Gastrocnemius medialis (tissue), 4 donors: Measurements from ENCODE around the gene RNU7-1. TPM values are rescaled to one million over a fixed set of nuclear protein-coding genes. Genes with fewer than 3 reads are reported as not detected.

Experiments
- ATAC-seq, 2 donors: fragments of 150-250 bp; one replicate each; pipeline ENCODE4 v1.9.1; 2016
- DNase-seq, 2 donors: peaks; one replicate each; pipeline ENCODE4 v3.0.0-alpha.2; 2019
- H3K27ac ChIP-seq, 4 donors: fragments of 200-600 bp; sonication (generic); 1 replicate in 1 of 4; 2 replicates in 3 of 4; pipeline ENCODE4 v1.5.1; 2016 to 2018; ENCODE audit warnings: mild to moderate bottlenecking in 2 of 4, moderate library complexity in 1 of 4
- H3K27me3 ChIP-seq, 3 donors: fragments of 200-600 bp; sonication (generic) in 2 of 3; 1 replicate in 1 of 3; 2 replicates in 2 of 3; pipeline versions ENCODE4 v1.5.1 to v1.6.0; 2016 to 2019; ENCODE audit warnings: mild to moderate bottlenecking in 1 of 3, moderate library complexity in 1 of 3
- H3K36me3 ChIP-seq, 2 donors: fragments of 200-600 bp; sonication (generic) in 1 of 2; one replicate each; pipeline ENCODE4 v1.5.1; 2017 to 2018
- H3K4me1 ChIP-seq, 2 donors: fragments of 200-600 bp; sonication (generic) in 1 of 2; one replicate each; pipeline ENCODE4 v1.5.1; 2016 to 2017; ENCODE audit warnings: mild to moderate bottlenecking in 2 of 2
- H3K4me3 ChIP-seq, 4 donors: fragments of 200-600 bp; sonication (generic) in 3 of 4; 1 replicate in 1 of 4; 2 replicates in 3 of 4; pipeline ENCODE4 v1.5.1; 2016 to 2019; ENCODE audit warnings: mild to moderate bottlenecking in 2 of 4
- H3K9me3 ChIP-seq, 3 donors: fragments of 200-600 bp; sonication (generic) in 2 of 3; 1 replicate in 1 of 3; 2 replicates in 2 of 3; pipeline ENCODE4 v1.5.1; 2016 to 2019
- POLR2A ChIP-seq, 2 donors: fragments of 450-650 bp; IDR thresholded peaks; one replicate each; pipeline ENCODE4 v1.6.1; 2017; ENCODE audit warnings: antibody characterized with exemption in 2 of 2, mild to moderate bottlenecking in 2 of 2, moderate library complexity in 2 of 2
- in situ Hi-C, 4 donors: fragments of 200-750 bp; cut with MboI; loops; one replicate each; pipeline versions ENCODE4 v1.15.0 to v1.8.0; 2017; ENCODE audit warnings: low sequenced_read_pairs in 4 of 4
- intact Hi-C: fragments of 100-400 bp; cut with DNase I; formaldehyde crosslinking; loops from one replicate; pipeline ENCODE4 v1.15.1; 2023; ENCODE audit warnings: low total_unique reads
- total RNA-seq, 4 donors: library from RNA; depleted of rRNA; stranded (reverse); fragments of >200 nt; gene quantifications; one replicate each; pipeline versions ENCODE4 v1.1.0 to v1.2.3, GENCODE V29; 2016
- TF ChIP-seq, protein P1 (sequence below), 5 experiments: fragments of 450-650 bp in 3 of 5; fragments of 200-600 bp in 2 of 5; sonication (generic) in 2 of 5; IDR thresholded peaks in 4 of 5; conservative IDR thresholded peaks in 1 of 5; 1 replicate in 4 of 5; 2 replicates in 1 of 5; pipeline ENCODE4 v1.5.1; 2016 to 2019; ENCODE audit warnings: antibody characterized with exemption in 5 of 5, mild to moderate bottlenecking in 3 of 5, moderate library complexity in 3 of 5

The RNU7-1 gene
- total RNA-seq, 4 donors from 2014 or later, result not detected

DNA sequence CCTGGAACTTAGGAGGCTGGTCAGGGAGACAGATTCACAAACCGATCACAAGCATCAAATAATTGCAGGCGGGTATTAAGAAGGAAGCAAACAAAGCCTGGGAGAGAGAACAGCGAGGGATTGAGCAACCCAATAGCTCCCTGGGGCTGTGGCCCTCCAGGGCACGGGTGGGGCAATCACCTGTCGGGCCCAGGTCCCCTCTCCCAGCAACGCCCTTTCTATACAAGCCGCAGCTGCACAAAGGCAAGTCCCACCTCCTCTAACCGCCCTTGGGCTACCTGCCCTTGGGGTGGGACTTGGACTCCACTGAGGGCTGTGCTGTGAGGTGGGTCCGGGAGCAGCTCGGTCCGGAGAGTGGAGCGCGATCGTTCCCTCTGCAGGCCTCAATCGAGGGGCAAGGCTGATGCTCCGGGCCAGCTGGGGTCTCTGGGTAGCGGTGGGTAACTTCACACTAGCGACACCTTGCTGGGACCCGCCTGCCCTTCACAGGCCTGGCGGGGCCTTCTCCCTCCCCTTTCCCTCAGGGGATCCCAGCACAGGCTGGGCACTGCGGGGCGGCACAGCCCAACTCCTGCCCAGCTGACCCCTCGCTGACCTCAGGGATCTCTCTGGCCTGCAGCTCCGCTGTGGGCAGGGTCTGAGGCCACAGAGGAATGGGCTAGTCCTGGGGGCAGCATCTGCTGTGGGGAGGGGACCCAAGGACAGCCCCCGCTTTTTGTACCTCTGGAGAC lies 18.8 kb downstream of the RNU7-1 start:
- ATAC-seq (no peak), DNase-seq (peak in 1 of 2 donors; percentile 19)
- H3K36me3 ChIP-seq, result peaks cover 0 to 27% of the 10 kb centered on the region in 2 donors
- TF ChIP-seq, protein P1, sequence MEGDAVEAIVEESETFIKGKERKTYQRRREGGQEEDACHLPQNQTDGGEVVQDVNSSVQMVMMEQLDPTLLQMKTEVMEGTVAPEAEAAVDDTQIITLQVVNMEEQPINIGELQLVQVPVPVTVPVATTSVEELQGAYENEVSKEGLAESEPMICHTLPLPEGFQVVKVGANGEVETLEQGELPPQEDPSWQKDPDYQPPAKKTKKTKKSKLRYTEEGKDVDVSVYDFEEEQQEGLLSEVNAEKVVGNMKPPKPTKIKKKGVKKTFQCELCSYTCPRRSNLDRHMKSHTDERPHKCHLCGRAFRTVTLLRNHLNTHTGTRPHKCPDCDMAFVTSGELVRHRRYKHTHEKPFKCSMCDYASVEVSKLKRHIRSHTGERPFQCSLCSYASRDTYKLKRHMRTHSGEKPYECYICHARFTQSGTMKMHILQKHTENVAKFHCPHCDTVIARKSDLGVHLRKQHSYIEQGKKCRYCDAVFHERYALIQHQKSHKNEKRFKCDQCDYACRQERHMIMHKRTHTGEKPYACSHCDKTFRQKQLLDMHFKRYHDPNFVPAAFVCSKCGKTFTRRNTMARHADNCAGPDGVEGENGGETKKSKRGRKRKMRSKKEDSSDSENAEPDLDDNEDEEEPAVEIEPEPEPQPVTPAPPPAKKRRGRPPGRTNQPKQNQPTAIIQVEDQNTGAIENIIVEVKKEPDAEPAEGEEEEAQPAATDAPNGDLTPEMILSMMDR (IDR thresholded peaks at IDR 0.05 in 4 of 5, conservative IDR thresholded peaks at IDR 0.05 in 1 of 5), result no peak
- no peak for TF ChIP-seq POLR2A (IDR thresholded peaks at IDR 0.05)
- H3K27me3 ChIP-seq, result no peaks in the 10 kb centered on the region
- intact Hi-C loops (loop anchor here (5.0 kb wide), 2 partner anchors 90 to 145 kb away; partner anchors contain the start of genes C1RL and SPSB2), in situ Hi-C loops (no loop called here)
- H3K9me3 ChIP-seq, result no peaks in the 10 kb centered on the region
- H3K27ac ChIP-seq, result peak overlapping the region; percentile 56 to 81 (median 76)
- H3K4me1 ChIP-seq, result peaks cover 17 to 24% of the 10 kb centered on the region in 2 donors
- H3K4me3 ChIP-seq, result peak overlapping the region in 1 of 4 donors; percentile 42

DNA sequence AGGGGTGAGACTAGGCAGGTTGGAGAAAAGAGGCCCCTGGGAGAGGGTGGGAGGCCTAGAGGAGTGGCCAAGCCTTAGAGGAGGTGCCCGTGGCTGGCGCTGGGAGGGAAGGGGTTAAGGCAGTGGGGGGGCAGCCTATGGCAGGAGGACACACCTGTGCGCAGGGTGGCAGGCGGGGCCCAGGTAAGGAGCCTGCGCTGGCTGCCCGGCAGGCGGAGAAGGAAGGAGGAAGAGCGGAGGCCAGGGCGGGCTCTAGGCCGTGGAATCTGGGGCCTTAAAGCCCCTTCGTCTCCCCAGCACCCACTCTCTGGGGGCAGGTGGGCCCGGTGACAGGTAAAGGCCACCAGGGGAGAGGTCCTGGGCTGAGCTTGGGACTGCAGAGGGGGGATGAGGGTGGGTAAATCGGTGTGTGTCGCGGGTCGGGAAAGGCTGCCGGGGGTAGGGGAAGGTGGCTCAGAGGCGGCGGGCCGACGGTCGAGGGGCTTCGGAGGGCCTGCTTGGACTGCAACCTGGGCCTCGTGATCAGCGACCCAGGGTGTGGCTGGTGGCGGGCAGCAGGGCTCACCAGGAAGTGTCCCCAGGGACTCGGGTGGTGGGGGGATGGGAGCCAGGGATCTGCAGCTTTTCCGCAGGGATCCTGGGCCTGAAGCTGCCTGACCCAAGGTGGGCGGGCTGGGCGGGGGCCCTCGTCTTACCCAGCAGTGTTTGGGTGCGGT lies 19.6 kb downstream of the RNU7-1 start:
- in situ Hi-C loops (no loop called here), intact Hi-C loops (loop anchor here (5.0 kb wide), 2 partner anchors 91 to 144 kb away; partner anchors contain the start of genes C1RL and SPSB2)
- Histone ChIP-seq H3K4me3 (no peak overlapping the region), H3K9me3 (no peaks in the 10 kb centered on the region), H3K36me3 (peaks cover 0 to 34% of the 10 kb centered on the region in 2 donors), H3K27ac (peak overlapping the region in 3 of 4 donors; percentile 76 to 81 (median 77)), H3K27me3 (no peaks in the 10 kb centered on the region), H3K4me1 (peaks cover 17 to 24% of the 10 kb centered on the region in 2 donors)
- TF ChIP-seq POLR2A (IDR thresholded peaks at IDR 0.05), result no peak
- TF ChIP-seq, protein P1 (IDR thresholded peaks at IDR 0.05 in 4 of 5, conservative IDR thresholded peaks at IDR 0.05 in 1 of 5), result no peak
- ATAC-seq (no peak), DNase-seq (peak in 1 of 2 donors; percentile 14)

DNA sequence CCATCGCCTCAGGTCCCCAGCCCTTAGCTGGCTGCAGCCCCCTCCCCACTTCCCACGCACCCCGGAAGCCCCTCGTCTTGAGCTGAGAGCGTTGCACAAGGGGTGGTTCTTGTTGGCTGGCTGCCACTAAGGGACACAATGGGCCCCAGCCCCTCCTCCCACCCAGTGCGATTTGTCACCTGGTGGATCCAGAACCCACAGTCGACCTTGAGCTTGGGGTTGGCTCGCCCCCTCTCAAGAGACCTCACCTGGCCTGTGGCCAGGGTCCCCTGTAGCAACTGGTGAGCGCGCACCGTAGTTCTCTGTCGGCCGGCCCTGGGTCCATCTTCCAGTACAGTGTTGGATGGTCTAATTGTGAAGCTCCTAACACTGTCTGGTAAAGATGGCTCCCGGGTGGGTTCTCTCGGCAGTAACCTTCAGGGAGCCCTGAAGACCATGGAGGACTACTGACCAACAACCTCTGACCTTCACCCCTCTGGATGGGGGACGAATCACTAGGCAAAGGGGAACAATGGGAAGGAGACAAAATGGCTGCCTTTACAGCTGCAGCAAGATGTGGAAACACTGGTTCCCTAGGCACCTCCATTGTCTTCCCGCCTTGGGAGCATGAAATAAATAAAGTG lies 20.3 kb downstream of the RNU7-1 start:
- no peaks in the 10 kb centered on the region for H3K9me3 ChIP-seq
- no peak overlapping the region for H3K4me3 ChIP-seq
- H3K4me1 ChIP-seq, result peaks cover 22 to 28% of the 10 kb centered on the region in 2 donors
- H3K36me3 ChIP-seq, result peaks cover 0 to 41% of the 10 kb centered on the region in 2 donors
- DNase-seq (peak in 1 of 2 donors; percentile 19), ATAC-seq (no peak)
- intact Hi-C loops, result loop anchor here (5.0 kb wide), 2 partner anchors 92 to 143 kb away; partner anchors contain the start of genes C1RL and SPSB2
- H3K27ac ChIP-seq, result peak overlapping the region; percentile 65 to 84 (median 72)
- no peak for TF ChIP-seq POLR2A (IDR thresholded peaks at IDR 0.05)
- TF ChIP-seq, protein P1 (IDR thresholded peaks at IDR 0.05 in 4 of 5, conservative IDR thresholded peaks at IDR 0.05 in 1 of 5), result no peak
- H3K27me3 ChIP-seq, result no peaks in the 10 kb centered on the region
- in situ Hi-C loops, result no loop called here

DNA sequence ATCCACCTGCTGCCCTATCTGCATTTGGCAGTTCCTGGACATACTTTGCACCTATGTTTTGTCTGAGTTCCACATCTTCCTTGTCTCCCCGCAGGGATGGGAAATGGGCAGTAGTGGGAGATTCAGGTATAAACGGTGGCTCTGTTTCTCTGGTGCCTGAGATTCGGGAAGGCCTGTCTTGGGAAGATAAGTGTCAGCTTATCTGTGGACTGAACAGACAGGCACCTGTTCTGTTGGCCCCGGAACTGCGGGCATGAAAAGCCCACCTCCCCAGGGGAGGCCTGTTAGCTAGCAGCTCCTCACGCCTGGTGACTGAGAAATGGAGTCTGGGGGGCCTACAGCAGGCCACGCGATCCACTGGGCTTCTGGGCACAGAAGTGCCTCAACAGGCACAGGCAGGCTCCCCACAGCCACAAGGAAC lies 21.0 kb downstream of the RNU7-1 start:
- ATAC-seq (no peak), DNase-seq (no peak)
- Histone ChIP-seq H3K27ac (peak overlapping the region; percentile 65 to 84 (median 72)), H3K4me1 (peaks cover 29 to 35% of the 10 kb centered on the region in 2 donors), H3K27me3 (no peaks in the 10 kb centered on the region), H3K4me3 (no peak overlapping the region), H3K36me3 (peaks cover 0 to 45% of the 10 kb centered on the region in 2 donors), H3K9me3 (no peaks in the 10 kb centered on the region)
- in situ Hi-C loops, result no loop called here
- TF ChIP-seq POLR2A (IDR thresholded peaks at IDR 0.05), result no peak
- TF ChIP-seq, protein P1 (IDR thresholded peaks at IDR 0.05 in 4 of 5, conservative IDR thresholded peaks at IDR 0.05 in 1 of 5), result no peak
- intact Hi-C loops, result loop anchor here (1.0 to 5.0 kb wide), 3 partner anchors 40 to 143 kb away; partner anchors contain the start of genes C1RL and SPSB2
